Dedifferentiated amniotic fluid mesenchymal stem cell (primary cell): Measurements from ENCODE around the gene SKAP2.
A peak's percentile ranks its signal among the peaks of the same experiment; 100 is the strongest.

Experiments used
- DNase-seq: peaks from one replicate; pipeline ENCODE4 v3.0.0-alpha.2; 2016; ENCODE audit errors: extremely low spot score

Gene SKAP2

DNA sequence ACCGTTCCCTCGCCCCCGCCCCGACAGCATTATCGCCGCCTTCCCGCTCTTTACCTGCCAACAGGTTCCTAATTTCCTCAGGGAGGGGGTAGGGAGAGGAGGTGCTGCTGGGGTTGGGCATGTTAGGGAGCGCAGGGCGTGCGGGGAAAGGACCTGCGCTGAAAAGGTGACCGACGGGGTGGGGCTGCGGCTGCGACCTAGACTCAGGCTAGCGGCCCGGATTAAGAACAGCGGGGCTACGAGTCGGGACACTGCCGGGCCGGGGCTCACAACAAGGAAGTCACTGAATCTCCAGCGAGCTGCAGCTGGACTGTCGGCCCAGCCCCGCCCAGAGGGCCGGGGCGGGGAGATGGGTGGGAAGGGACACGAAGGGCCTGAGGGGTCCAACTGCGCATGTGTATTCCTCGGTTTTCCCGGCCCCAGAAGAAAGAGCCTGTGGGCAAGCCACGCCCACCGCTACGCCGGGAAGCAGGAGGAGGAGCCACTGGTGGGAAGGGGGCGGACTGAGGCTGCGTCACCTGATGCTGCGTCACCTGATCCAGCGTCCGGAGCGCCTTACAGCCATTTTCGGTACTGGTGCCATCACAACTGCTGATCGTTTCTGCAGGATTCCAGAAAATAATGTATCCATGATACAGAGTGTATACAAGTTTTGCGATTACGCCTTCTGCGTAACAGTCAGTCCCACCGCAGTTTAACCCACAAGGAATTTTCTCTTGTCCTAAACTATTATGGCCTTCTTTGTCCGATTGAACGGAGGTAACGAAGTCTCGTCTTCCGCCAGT is at the start of gene SKAP2:
Gene SKAP2 (minus strand): TSS at position 282 of the 785 bp plus-strand sequence. CDS start 161 bp downstream, at position 121.
- peak; percentile 99 for DNase-seq

DNA sequence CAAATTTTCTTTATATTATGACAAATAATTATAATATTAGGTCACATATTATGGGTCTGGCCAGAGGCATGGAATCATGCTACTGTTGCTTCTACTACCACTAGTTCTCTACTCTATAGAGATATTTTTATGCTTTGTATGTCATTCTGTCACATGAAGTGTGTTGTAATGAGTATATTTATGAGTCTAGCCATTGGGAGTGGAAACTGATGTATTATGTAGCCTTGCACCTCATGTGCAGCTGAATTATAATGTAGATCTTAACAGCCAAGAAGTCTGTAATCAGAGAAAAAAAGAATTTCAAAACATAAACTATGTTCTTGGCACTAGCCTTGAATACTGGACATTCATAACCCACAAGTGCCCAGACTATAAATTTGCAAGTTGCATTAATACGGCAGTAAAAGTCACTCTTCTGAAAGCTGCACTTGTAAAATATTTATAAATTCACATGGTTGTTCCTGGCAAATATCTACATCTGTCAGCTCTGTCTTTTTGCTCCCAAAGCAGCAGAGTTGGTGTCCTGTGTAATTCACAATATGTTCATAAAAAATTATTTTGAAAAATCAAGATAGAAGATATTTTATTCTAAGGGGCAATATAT is 48.6 kb upstream of the SKAP2 start:
- no peak for DNase-seq

- no peak for DNase-seq
These were observed 47.9 kb upstream of the SKAP2 start for GRCh38 chr7:26912338-26912737.

GRCh38 chr7:26910221-26910620 is 45.8 kb upstream of the SKAP2 start:
- no peak for DNase-seq

DNA sequence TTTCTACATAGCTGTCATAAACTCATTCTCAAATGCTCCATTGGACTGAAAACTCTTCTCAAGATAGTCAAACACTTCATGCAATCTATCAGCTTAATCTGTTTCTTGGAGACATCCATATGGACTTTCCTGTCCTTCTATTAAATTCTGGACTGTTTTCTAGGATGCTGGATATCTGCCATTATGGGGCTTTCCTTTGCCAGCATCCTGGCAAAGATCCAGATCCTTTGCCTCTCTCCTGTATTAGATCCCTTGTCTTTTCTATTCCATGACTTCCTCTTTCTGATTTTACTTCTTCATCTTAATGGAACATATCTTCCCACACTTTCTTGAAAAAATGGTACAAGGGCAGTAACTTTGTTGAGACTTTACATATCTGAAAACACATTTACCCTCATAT is 35.9 kb upstream of the SKAP2 start:
- DNase-seq: no peak

DNA sequence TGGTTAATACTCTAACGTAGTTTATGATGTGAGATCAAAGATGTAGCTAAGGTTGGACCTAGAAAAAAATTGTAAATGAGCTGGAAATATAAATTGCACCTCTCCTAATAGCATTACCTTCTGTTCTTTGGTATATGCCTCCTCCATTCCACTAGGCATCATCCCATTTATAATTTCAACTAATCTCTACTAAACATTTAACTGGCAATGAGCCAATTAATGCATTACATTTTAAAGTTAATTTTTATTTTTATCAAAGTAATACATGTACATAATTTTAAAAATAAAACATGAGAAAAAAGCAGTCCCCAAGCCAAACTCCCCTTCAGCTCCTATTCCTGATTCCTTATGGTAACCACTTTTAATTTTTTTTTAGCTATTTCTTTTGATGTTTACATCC is 35.1 kb upstream of the SKAP2 start:
- DNase-seq: no peak

DNA sequence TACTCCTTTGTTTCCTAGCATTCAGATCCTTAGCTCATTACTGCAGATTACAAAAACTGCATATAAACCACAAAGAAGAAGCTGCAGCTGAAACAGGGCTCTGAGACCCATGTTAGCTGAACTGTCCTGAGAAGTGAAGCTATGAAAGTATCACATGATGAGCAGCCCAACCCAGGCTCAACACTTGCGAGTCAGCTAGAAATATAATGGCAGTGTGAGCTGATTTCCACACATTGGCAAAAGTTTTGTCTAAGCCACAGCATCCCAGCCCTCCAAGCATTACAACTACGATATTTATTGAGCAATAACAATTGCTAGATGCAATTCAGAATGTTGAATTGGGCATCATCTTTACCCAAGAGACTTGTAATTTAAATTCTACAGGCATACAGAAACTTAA is 34.5 kb upstream of the SKAP2 start:
- no peak for DNase-seq

DNA sequence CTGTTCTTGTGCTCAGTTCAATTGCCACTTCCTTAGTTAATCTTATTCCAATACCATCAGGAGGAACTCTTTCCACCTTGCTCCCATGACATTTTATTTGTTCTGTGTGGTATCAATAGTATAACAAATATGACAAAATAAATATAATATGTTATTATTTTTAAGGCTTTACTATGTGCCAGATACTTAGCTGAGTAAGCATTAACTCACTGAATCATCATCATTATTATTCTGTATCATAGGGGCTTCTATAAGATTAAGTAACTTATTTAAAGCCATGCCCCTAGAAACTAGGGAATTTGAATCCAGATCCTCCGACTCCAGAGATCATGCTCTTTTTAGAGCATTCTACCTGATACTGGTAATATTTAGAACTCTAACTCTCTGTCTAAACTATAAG is 33.5 kb upstream of the SKAP2 start:
- no peak for DNase-seq

GRCh38 chr7:26891400-26892350 is 27.3 kb upstream of the SKAP2 start:
- DNase-seq: no peak

GRCh38 chr7:26880852-26881251 is 16.5 kb upstream of the SKAP2 start:
- DNase-seq: no peak

- no peak for DNase-seq
These were observed 15.3 kb upstream of the SKAP2 start for GRCh38 chr7:26879671-26880070.

DNA sequence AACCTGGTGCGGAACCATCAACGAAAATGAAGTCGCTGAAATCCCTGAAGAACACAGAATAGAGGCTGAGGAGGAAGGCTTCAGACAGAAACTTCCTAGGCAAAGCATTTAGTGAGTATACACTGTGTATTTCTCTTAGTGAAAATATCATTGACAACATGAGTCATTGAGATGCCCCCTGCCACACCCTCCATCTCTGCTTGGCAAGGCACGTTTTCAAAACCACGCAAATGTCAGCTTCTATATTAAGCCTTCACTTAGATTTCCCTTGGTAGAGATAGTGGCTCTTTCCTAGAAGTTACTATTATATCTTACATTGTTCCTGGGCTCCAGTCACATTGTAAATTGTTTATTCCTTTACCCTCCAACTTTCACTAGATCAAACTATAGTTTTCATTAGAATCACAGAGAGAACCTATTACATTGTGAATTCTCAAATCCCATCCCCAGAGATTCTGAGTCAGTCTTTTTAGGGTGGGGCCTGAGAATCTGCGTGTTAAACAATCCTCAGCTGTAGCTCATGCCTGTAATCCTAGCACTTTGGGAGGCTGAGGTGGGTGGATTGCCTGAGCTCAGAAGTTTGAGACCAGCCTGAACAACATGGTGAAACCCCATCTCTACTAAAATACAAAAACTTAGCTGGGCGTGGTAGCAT is 4.6 kb upstream of the SKAP2 start:
- DNase-seq: no peak

- peak; percentile 69 for DNase-seq
These were observed 651 bp upstream of the SKAP2 start for GRCh38 chr7:26865094-26865388.

DNA sequence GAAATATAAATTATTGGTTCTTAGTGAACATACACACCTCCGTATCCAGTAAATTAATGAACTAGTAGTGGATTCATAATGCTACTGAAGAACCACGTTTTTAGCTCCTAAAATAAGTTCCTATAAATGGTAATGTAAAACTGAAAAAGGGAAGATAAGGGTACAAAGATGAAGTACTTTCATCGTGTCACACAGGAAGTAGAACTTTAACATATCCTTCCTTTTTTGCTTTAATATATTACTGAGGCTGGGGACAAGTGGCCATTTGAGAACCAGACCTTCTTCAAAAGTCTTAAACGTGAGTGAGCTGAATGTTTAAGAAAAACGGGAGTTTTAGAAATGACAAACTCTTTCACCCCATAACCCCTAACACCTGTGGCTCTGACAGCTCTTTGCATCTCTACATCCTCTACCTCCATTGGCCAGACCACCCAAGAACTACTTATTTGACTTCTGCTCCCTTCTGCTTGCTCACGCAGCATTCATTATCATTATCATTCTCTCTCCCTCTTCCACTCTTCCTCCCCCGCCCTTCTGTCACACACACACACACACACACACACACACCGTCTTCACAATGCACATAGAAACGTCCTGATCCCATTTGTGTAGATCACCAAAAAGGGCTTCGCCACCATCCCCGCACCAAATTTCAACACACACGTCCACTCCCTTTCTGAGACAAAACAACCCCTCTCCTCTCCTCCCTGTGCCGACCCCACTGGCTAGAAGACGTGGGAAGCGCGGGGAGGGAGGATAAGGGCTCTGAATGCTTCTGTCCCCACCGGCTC is 677 bp downstream of the SKAP2 start:
- DNase-seq: no peak

- no peak for DNase-seq
These were observed 1.6 kb downstream of the SKAP2 start for GRCh38 chr7:26862834-26863233.

DNA sequence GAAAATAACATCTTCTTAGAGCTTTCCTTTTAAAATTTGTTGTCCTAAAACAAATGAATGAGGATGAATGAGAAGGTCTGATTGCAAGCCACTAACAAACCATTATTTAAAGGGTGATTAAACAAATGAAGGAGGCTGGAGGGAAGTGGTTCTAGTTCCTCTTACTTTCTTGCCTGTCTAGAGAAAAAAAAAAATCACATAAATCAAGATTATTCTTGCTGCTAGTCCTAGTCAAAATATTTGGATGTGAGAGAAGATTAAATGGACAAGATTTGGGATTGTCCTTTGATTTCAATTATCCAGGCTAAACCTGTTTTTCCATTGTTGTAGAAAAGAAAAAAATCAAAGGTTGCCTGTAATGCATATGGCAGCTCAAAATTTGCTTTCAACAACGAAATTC is 3.3 kb downstream of the SKAP2 start:
- DNase-seq: no peak

- no peak for DNase-seq
These were observed 4.0 kb downstream of the SKAP2 start for GRCh38 chr7:26860361-26860760.

DNA sequence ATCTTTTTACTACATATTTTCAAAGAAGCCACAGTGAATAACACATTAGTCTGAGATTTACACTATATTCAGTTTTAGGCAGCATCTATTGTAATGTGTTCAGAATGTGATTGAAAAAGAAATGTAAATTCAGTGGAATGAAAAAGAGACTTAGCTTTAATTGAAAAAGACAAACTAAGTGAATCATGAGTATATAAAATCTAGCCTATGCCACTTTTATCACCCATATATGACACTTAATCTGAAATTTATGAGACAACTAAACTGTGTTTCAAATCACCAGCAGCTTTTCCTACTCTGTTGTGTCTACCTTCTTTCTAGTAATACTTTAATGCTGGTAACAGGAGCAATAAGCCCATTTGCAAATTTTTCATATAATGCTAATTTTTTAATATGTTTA is 4.7 kb downstream of the SKAP2 start:
- no peak for DNase-seq

DNA sequence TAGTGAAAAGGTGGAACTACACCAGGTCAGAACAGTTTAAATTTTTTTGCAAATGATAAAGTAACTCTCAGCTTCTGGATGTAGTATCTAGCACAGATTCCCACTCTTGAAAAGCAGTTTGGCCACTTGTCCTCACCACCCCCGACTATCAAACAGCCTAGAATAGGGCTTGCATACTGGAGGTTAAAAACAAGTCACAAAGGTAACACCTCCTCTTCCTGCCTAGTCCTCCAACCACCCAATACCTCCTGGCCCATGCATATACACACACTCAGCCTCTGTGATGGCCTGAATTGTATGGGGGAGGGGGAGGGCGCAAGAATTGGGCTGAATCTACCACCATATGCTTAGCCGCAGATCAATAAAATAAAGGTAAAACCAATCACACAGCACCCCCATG is 5.7 kb downstream of the SKAP2 start:
- DNase-seq: no peak

- DNase-seq: no peak
These were observed 6.1 kb downstream of the SKAP2 start for GRCh38 chr7:26858241-26858715.
